Central memory CD8-positive, alpha-beta T cell (primary cell): Measurements from ENCODE around the gene NEK5.
A peak's percentile ranks its signal among the peaks of the same experiment; 100 is the strongest.
"Not testable (repeated sequence)": the region's sequence is repeated elsewhere in the genome, so short reads cannot be mapped to it uniquely, and the experiment has no call there.

ENCODE experiments used
- ATAC-seq: fragments of 150-1000 bp; cut with Tn5 transposase; replicated peaks from 2 replicates; pipeline ENCODE4 v1.10.0; 2022; ENCODE audit warnings: mild to moderate bottlenecking, moderate FRiP score, moderate number of reproducible peaks; ENCODE audit not compliant: poor library complexity, severe bottlenecking; ENCODE audit errors: extremely low read depth
- DNase-seq, 2 donors: peaks; one replicate each; pipeline ENCODE4 v3.0.0; 2021; ENCODE audit warnings: low spot score in 2 of 2
- H3K27ac Mint-ChIP-seq: one replicate; pipeline ENCODE4 v1.8.0; 2022; ENCODE audit warnings: low read depth, mild to moderate bottlenecking, moderate library complexity, mixed read lengths
- H3K27me3 Mint-ChIP-seq: one replicate; pipeline ENCODE4 v1.8.0; 2022; ENCODE audit warnings: mixed read lengths
- H3K36me3 Mint-ChIP-seq: one replicate; pipeline ENCODE4 v1.8.0; 2022; ENCODE audit warnings: mild to moderate bottlenecking, moderate library complexity, mixed read lengths; ENCODE audit not compliant: insufficient read depth
- H3K4me1 Mint-ChIP-seq: one replicate; pipeline ENCODE4 v1.8.0; 2022; ENCODE audit warnings: mixed read lengths
- H3K4me3 Mint-ChIP-seq: one replicate; pipeline ENCODE4 v1.8.0; 2022; ENCODE audit warnings: mild to moderate bottlenecking, moderate library complexity, mixed read lengths
- H3K9me3 Mint-ChIP-seq: one replicate; pipeline ENCODE4 v1.8.0; 2022; ENCODE audit warnings: mixed read lengths

The NEK5 gene

GRCh38 chr13:52127378-52127777, 1.5 kb downstream of the NEK5 start:
- Mint-ChIP-seq H3K27me3 (peaks cover 22% of the 10 kb centered on the region), H3K4me3 (peak overlapping the region; percentile 75), H3K36me3 (peaks cover 2% of the 10 kb centered on the region), H3K27ac (no peak overlapping the region), H3K9me3 (no peaks in the 10 kb centered on the region), H3K4me1 (peaks cover 10% of the 10 kb centered on the region)
- ATAC-seq (no peak), DNase-seq (no peak)

GRCh38 chr13:52125547-52125946, 3.3 kb downstream of the NEK5 start:
- Mint-ChIP-seq H3K27me3 (peaks cover 22% of the 10 kb centered on the region), H3K9me3 (no peaks in the 10 kb centered on the region), H3K4me1 (peaks cover 10% of the 10 kb centered on the region), H3K27ac (no peak overlapping the region), H3K36me3 (peaks cover 2% of the 10 kb centered on the region), H3K4me3 (no peak overlapping the region)
- DNase-seq, result no peak
- ATAC-seq, result no peak

- no peak for ATAC-seq
- no peaks in the 10 kb centered on the region for H3K4me1 Mint-ChIP-seq
Measured at GRCh38 chr13:52118595-52118994, 10.3 kb downstream of the NEK5 start.

GRCh38 chr13:52118095-52118494, 10.8 kb downstream of the NEK5 start:
- Mint-ChIP-seq H3K4me3 (no peak overlapping the region), H3K36me3 (no peaks in the 10 kb centered on the region), H3K27ac (no peak overlapping the region), H3K27me3 (peaks cover 32% of the 10 kb centered on the region), H3K9me3 (no peaks in the 10 kb centered on the region), H3K4me1 (no peaks in the 10 kb centered on the region)
- no peak for ATAC-seq
- no peak for DNase-seq

More at GRCh38 chr13:52118595-52118994, 10.3 kb downstream of the NEK5 start:
- DNase-seq, result no peak
- Mint-ChIP-seq H3K27me3 (peaks cover 27% of the 10 kb centered on the region), H3K36me3 (no peaks in the 10 kb centered on the region), H3K4me3 (no peak overlapping the region), H3K27ac (no peak overlapping the region), H3K9me3 (no peaks in the 10 kb centered on the region)

GRCh38 chr13:52112591-52112990, 16.3 kb downstream of the NEK5 start:
- H3K9me3 Mint-ChIP-seq, result no peaks in the 10 kb centered on the region
- no peak overlapping the region for H3K4me3 Mint-ChIP-seq
- ATAC-seq (no peak), DNase-seq (no peak)
- no peak overlapping the region for H3K27ac Mint-ChIP-seq
- H3K27me3 Mint-ChIP-seq, result peaks cover 35% of the 10 kb centered on the region
- H3K36me3 Mint-ChIP-seq, result no peaks in the 10 kb centered on the region
- H3K4me1 Mint-ChIP-seq, result no peaks in the 10 kb centered on the region

GRCh38 chr13:52109116-52109670, 19.7 kb downstream of the NEK5 start:
- Mint-ChIP-seq H3K4me1 (no peaks in the 10 kb centered on the region), H3K27me3 (peaks cover 27% of the 10 kb centered on the region)

GRCh38 chr13:52105841-52106240, 23.0 kb downstream of the NEK5 start:
- Mint-ChIP-seq H3K27me3 (peaks cover 7% of the 10 kb centered on the region), H3K36me3 (peaks cover 1% of the 10 kb centered on the region), H3K4me3 (no peak overlapping the region), H3K9me3 (no peaks in the 10 kb centered on the region), H3K27ac (no peak overlapping the region), H3K4me1 (no peaks in the 10 kb centered on the region)
- DNase-seq (no peak), ATAC-seq (no peak)

More at GRCh38 chr13:52109116-52109670, 19.7 kb downstream of the NEK5 start:
- H3K4me3 Mint-ChIP-seq, result no peak overlapping the region
- no peak overlapping the region for H3K27ac Mint-ChIP-seq
- H3K36me3 Mint-ChIP-seq, result peaks cover 1% of the 10 kb centered on the region
- DNase-seq, result no peak
- no peak for ATAC-seq
- no peaks in the 10 kb centered on the region for H3K9me3 Mint-ChIP-seq

- ATAC-seq (no peak), DNase-seq (no peak)
- Mint-ChIP-seq H3K4me1 (no peaks in the 10 kb centered on the region), H3K9me3 (no peaks in the 10 kb centered on the region), H3K36me3 (peaks cover 1% of the 10 kb centered on the region), H3K27ac (no peak overlapping the region), H3K4me3 (no peak overlapping the region), H3K27me3 (peaks cover 7% of the 10 kb centered on the region)
Measured at GRCh38 chr13:52104624-52105023, 24.2 kb downstream of the NEK5 start.

GRCh38 chr13:52103386-52103785, 25.5 kb downstream of the NEK5 start:
- H3K27ac Mint-ChIP-seq, result no peak overlapping the region
- H3K27me3 Mint-ChIP-seq, result peaks cover 7% of the 10 kb centered on the region
- ATAC-seq, result no peak
- no peak overlapping the region for H3K4me3 Mint-ChIP-seq
- DNase-seq, result no peak
- peaks cover 1% of the 10 kb centered on the region for H3K36me3 Mint-ChIP-seq
- H3K9me3 Mint-ChIP-seq, result no peaks in the 10 kb centered on the region
- no peaks in the 10 kb centered on the region for H3K4me1 Mint-ChIP-seq

GRCh38 chr13:52102423-52102822, 26.4 kb downstream of the NEK5 start:
- H3K27ac Mint-ChIP-seq, H3K36me3 Mint-ChIP-seq, H3K4me1 Mint-ChIP-seq, H3K4me3 Mint-ChIP-seq, H3K9me3 Mint-ChIP-seq, H3K27me3 Mint-ChIP-seq, DNase-seq, ATAC-seq: not testable (repeated sequence)

- H3K9me3 Mint-ChIP-seq, result no peaks in the 10 kb centered on the region
- no peaks in the 10 kb centered on the region for H3K4me1 Mint-ChIP-seq
- no peak overlapping the region for H3K27ac Mint-ChIP-seq
- H3K4me3 Mint-ChIP-seq, result no peak overlapping the region
- no peak for DNase-seq
- H3K27me3 Mint-ChIP-seq, result peaks cover 24% of the 10 kb centered on the region
- ATAC-seq, result no peak
- no peaks in the 10 kb centered on the region for H3K36me3 Mint-ChIP-seq
Measured at GRCh38 chr13:52097197-52097596, 31.7 kb downstream of the NEK5 start.

GRCh38 chr13:52096748-52097147, 32.1 kb downstream of the NEK5 start:
- Mint-ChIP-seq H3K27ac (no peak overlapping the region), H3K9me3 (no peaks in the 10 kb centered on the region), H3K27me3 (peaks cover 25% of the 10 kb centered on the region), H3K36me3 (no peaks in the 10 kb centered on the region), H3K4me3 (no peak overlapping the region), H3K4me1 (no peaks in the 10 kb centered on the region)
- ATAC-seq, result no peak
- DNase-seq, result no peak

- H3K27ac Mint-ChIP-seq, result no peak overlapping the region
- H3K9me3 Mint-ChIP-seq, result no peaks in the 10 kb centered on the region
- no peak overlapping the region for H3K4me3 Mint-ChIP-seq
- no peaks in the 10 kb centered on the region for H3K36me3 Mint-ChIP-seq
- H3K27me3 Mint-ChIP-seq, result peaks cover 27% of the 10 kb centered on the region
- no peaks in the 10 kb centered on the region for H3K4me1 Mint-ChIP-seq
- no peak for ATAC-seq
- DNase-seq, result no peak
Measured at GRCh38 chr13:52096062-52096461, 32.8 kb downstream of the NEK5 start.

- Mint-ChIP-seq H3K27ac (no peak overlapping the region), H3K27me3 (peaks cover 59% of the 10 kb centered on the region), H3K4me1 (no peaks in the 10 kb centered on the region), H3K36me3 (peaks cover 2% of the 10 kb centered on the region), H3K9me3 (no peaks in the 10 kb centered on the region), H3K4me3 (no peak overlapping the region)
- ATAC-seq (no peak), DNase-seq (no peak)
Measured at GRCh38 chr13:52092087-52092486, 36.8 kb downstream of the NEK5 start.
